Natural killer cell (primary cell): ENCODE data around the gene RECK. TPM values are rescaled to one million over a fixed set of nuclear protein-coding genes. Genes with fewer than 3 reads are reported as not detected.

ENCODE experiments used
- ATAC-seq, 3 donors: fragments of 150-1000 bp in 2 of 3; fragments of 200-7000 bp in 1 of 3; cut with Tn5 transposase; 1 replicate in 1 of 3; 2 replicates in 2 of 3; pipeline ENCODE4 v1.10.0; 2021; ENCODE audit warnings: mild to moderate bottlenecking in 2 of 3, moderate library complexity in 2 of 3
- DNase-seq, 2 donors: peaks; one replicate each; pipeline versions ENCODE4 v3.0.0 to v3.0.0-alpha.2; 2013 to 2021; ENCODE audit warnings: mixed read lengths in 1 of 2
- H3K27ac ChIP-seq: one replicate; pipeline ENCODE4 v1.5.1; 2013; ENCODE audit warnings: mild to moderate bottlenecking, low read length
- H3K27me3 ChIP-seq: one replicate; pipeline ENCODE4 v1.6.1; 2013; ENCODE audit warnings: low read length; ENCODE audit not compliant: control insufficient read depth, insufficient read depth
- H3K36me3 ChIP-seq: one replicate; pipeline ENCODE4 v1.6.1; 2013; ENCODE audit warnings: low read length; ENCODE audit not compliant: control insufficient read depth, insufficient read depth
- H3K4me1 ChIP-seq: one replicate; pipeline ENCODE4 v1.6.1; 2013; ENCODE audit warnings: low read length; ENCODE audit not compliant: control insufficient read depth, insufficient read depth
- H3K4me3 ChIP-seq: one replicate; pipeline ENCODE4 v1.5.1; 2013; ENCODE audit warnings: low read length
- H3K9me3 ChIP-seq: one replicate; pipeline ENCODE4 v1.6.1; 2013; ENCODE audit warnings: low read length; ENCODE audit not compliant: control insufficient read depth, insufficient read depth
- H3K27ac Mint-ChIP-seq, 2 donors: one replicate each; pipeline ENCODE4 v1.8.0; 2022; ENCODE audit warnings: mild to moderate bottlenecking in 2 of 2, mixed read lengths in 2 of 2, moderate library complexity in 1 of 2
- H3K27me3 Mint-ChIP-seq, 2 donors: one replicate each; pipeline ENCODE4 v1.8.0; 2022; ENCODE audit warnings: low read depth in 2 of 2, mixed read lengths in 2 of 2
- H3K36me3 Mint-ChIP-seq: one replicate; pipeline ENCODE4 v1.8.0; 2022; ENCODE audit warnings: mixed read lengths
- H3K4me1 Mint-ChIP-seq, 2 donors: one replicate each; pipeline ENCODE4 v1.8.0; 2022; ENCODE audit warnings: mixed read lengths in 2 of 2
- H3K4me3 Mint-ChIP-seq: one replicate; pipeline ENCODE4 v1.8.0; 2022; ENCODE audit warnings: mild to moderate bottlenecking, moderate library complexity, mixed read lengths
- H3K9me3 Mint-ChIP-seq, 2 donors: one replicate each; pipeline ENCODE4 v1.8.0; 2022; ENCODE audit warnings: mixed read lengths in 2 of 2
- WGBS: methylation state at CpG from one replicate; pipeline ENCODE4 v1.1.7; 2013; ENCODE audit warnings: missing lambda C conversion rate; ENCODE audit not compliant: insufficient coverage; 5-methylcytosine and 5-hydroxymethylcytosine counted together
- intact Hi-C: fragments of 100-400 bp; cut with micrococcal nuclease; formaldehyde crosslinking; loops from one replicate; pipeline ENCODE4 v1.14.2; 2022
- total RNA-seq, 4 donors: library from RNA; stranded (reverse); fragments of 120-200 nt in 1 of 4; gene quantifications; one replicate each; pipeline versions ENCODE4 v1.2.3 to v1.2.4, GENCODE V29; 2013 to 2022
- TF ChIP-seq, protein P1 (sequence below): fragments of 200-600 bp; IDR thresholded peaks from one replicate; pipeline ENCODE4 v1.8.0; 2022; ENCODE audit warnings: antibody characterized with exemption

The RECK gene
- total RNA-seq, 3 donors from 2014 or later (not counting 1 experiment from before 2014, with no cell fraction given), result 7.4 to 10.3 (median 8.0) TPM

DNA sequence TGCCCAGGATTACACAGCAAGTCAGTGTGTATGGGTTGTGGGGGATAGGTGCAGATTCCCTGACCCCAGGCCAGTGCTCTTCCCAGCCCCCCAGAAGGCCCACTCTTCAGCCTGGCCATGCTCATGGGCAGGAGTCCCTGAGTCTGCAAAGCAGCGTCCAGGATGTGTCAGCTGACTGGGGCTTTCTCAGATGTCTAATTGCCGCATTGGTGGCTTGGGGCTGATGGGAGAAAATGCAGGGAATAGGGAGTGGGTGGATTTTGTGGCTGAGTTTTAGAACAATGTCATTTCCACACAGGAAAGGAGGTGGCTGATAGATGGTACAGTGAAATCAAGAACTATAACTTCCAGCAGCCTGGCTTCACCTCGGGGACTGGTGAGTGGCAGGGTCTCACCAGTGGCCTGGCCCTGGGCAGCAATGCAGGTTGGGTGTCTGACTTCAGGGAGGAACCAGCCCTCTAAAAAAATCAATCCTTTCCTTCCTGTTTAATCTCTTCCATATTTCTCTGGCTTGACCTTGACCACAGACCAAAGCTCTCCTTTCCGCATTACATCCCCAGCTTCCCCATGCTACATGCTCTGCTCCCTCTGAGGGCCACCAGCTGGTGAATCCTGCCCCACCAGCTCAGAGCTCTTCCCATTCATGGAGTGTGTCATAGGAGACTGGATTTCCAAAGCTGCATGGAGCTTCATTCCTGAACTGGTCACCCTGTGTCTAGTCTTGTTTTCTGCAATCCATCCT lies 114.0 kb downstream of the RECK start:
- no peaks in the 10 kb centered on the region for H3K27me3 Mint-ChIP-seq
- TF ChIP-seq, protein P1, sequence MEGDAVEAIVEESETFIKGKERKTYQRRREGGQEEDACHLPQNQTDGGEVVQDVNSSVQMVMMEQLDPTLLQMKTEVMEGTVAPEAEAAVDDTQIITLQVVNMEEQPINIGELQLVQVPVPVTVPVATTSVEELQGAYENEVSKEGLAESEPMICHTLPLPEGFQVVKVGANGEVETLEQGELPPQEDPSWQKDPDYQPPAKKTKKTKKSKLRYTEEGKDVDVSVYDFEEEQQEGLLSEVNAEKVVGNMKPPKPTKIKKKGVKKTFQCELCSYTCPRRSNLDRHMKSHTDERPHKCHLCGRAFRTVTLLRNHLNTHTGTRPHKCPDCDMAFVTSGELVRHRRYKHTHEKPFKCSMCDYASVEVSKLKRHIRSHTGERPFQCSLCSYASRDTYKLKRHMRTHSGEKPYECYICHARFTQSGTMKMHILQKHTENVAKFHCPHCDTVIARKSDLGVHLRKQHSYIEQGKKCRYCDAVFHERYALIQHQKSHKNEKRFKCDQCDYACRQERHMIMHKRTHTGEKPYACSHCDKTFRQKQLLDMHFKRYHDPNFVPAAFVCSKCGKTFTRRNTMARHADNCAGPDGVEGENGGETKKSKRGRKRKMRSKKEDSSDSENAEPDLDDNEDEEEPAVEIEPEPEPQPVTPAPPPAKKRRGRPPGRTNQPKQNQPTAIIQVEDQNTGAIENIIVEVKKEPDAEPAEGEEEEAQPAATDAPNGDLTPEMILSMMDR, result no peak
- H3K27ac Mint-ChIP-seq, result peak overlapping the region; percentile 95 to 98
- H3K27ac ChIP-seq, result peak overlapping the region; percentile 82
- H3K4me3 Mint-ChIP-seq, result peak overlapping the region; percentile 88
- peaks cover 0 to 6% of the 10 kb centered on the region in 2 donors for H3K9me3 Mint-ChIP-seq
- intact Hi-C loops, result loop anchor here (1.0 to 5.0 kb wide), 3 partner anchors 7 to 48 kb away; partner anchors contain the start of gene GLIPR2
- WGBS, result 60% methylated on average over 4 of the region's 4 CpGs
- H3K36me3 Mint-ChIP-seq, result peaks cover 8% of the 10 kb centered on the region
- peaks cover 23% of the 10 kb centered on the region for H3K36me3 ChIP-seq
- H3K4me1 Mint-ChIP-seq, result peaks cover 57 to 72% of the 10 kb centered on the region in 2 donors
- DNase-seq (no peak), ATAC-seq (no peak)
- no peak overlapping the region for H3K4me3 ChIP-seq
- H3K27me3 ChIP-seq, result no peaks in the 10 kb centered on the region
- peaks cover 87% of the 10 kb centered on the region for H3K4me1 ChIP-seq
- H3K9me3 ChIP-seq, result peaks cover 5% of the 10 kb centered on the region

- H3K9me3 ChIP-seq, result no peaks in the 10 kb centered on the region
- H3K27me3 ChIP-seq, result no peaks in the 10 kb centered on the region
- Mint-ChIP-seq H3K36me3 (peaks cover 8% of the 10 kb centered on the region), H3K27ac (peak overlapping the region; percentile 95 to 98), H3K27me3 (no peaks in the 10 kb centered on the region), H3K4me1 (peaks cover 49 to 64% of the 10 kb centered on the region in 2 donors), H3K9me3 (no peaks in the 10 kb centered on the region), H3K4me3 (peak overlapping the region; percentile 88)
- intact Hi-C loops, result loop anchor here (1.0 to 5.0 kb wide), 5 partner anchors 8 to 49 kb away; partner anchors contain the start of genes CLTA and GLIPR2
- TF ChIP-seq, protein P1, result no peak
- DNase-seq (peak; percentile 84 to 95), ATAC-seq (peak; percentile 88 to 97 (median 95))
- peaks cover 24% of the 10 kb centered on the region for H3K36me3 ChIP-seq
- peak overlapping the region; percentile 82 for H3K27ac ChIP-seq
- H3K4me3 ChIP-seq, result peak overlapping the region; percentile 8
- WGBS, result 5% methylated on average over 12 of the region's 14 CpGs
- H3K4me1 ChIP-seq, result peaks cover 79% of the 10 kb centered on the region
Measured at GRCh38 chr9:36151316-36152210, 114.8 kb downstream of the RECK start.

DNA sequence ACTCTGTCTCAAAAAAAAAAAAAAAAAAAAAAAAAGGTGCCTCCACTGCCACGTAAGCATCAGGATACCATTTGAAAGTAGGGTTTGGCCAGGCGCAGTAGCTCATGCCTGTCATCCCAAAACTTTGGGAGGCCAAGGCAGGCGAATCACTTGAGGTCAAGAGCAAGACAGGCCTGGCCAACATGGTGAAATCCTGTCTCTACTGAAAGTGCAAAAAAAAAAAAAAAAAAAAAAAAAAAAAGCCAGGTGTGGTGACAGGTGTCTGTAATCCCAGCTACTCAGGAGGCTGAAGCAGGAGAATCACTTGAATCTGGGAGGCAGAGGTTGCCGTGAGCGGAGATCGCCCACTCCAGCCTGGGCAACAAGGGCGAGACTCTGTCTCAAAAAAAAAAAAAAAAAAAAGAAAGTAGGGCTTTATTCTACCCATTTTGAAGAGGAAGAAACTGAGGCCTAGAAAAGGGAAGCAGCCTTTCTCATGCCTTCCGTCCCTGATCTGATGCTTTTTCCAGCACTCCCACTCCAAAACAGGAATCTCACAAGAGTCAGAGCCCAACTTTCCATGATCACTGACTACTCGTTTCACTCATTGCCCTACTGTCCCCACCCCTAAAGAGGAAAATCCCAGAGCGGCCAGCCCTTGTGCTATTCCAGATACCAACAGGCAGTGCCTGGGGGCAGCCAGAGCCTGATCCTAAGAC lies 116.2 kb downstream of the RECK start:
- H3K9me3 ChIP-seq, result no peaks in the 10 kb centered on the region
- intact Hi-C loops, result loop anchor here (1.0 to 5.0 kb wide), 3 partner anchors 13 to 51 kb away; partner anchors contain the start of gene CLTA
- no peaks in the 10 kb centered on the region for H3K9me3 Mint-ChIP-seq
- H3K27ac Mint-ChIP-seq, result peak overlapping the region; percentile 95 to 98
- H3K27ac ChIP-seq, result peak overlapping the region; percentile 15
- 89% methylated on average over 9 of the region's 10 CpGs for WGBS
- TF ChIP-seq, protein P1, result no peak
- H3K4me3 Mint-ChIP-seq, result peak overlapping the region; percentile 68
- H3K4me3 ChIP-seq, result no peak overlapping the region
- DNase-seq (no peak), ATAC-seq (no peak)
- peaks cover 39 to 51% of the 10 kb centered on the region in 2 donors for H3K4me1 Mint-ChIP-seq
- H3K36me3 Mint-ChIP-seq, result peaks cover 8% of the 10 kb centered on the region
- H3K27me3 Mint-ChIP-seq, result no peaks in the 10 kb centered on the region
- H3K4me1 ChIP-seq, result peaks cover 66% of the 10 kb centered on the region
- H3K36me3 ChIP-seq, result peaks cover 24% of the 10 kb centered on the region
- H3K27me3 ChIP-seq, result no peaks in the 10 kb centered on the region
